ENCODE measurements around the gene ADGRL3. TPM values are rescaled to one million over a fixed set of nuclear protein-coding genes. Genes with fewer than 3 reads are reported as not detected.
"Not testable (repeated sequence)": the region's sequence is repeated elsewhere in the genome, so short reads cannot be mapped to it uniquely, and the experiment has no call there.

The ADGRL3 gene
- total RNA-seq, 1 donor from 2014 or later, result 31.3 TPM

DNA sequence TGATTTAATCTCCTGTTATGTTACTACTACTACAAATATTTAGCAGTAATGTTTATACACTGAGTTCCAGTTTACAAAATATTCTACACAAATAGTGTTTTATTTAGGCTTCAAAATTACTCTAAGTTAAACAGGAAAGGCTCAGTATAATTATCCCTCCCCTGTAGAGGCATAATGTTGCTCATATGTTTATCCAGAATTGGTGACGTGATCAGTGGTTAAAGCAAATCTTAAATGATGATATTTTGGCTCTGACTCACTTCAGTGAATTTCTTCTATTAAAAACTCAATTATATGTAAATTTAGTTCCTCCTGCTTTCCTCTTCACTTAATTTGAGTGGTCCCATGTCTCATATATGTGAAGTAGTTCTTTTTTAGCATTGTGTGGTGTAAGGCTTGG, 438.5 kb downstream of the ADGRL3 start:
- Histone ChIP-seq H3K9ac (ENCODE audit: low read length) (no peak overlapping the region), H3K79me2 (ENCODE audit: insufficient read depth, low read length) (no peaks in the 10 kb centered on the region), H3K36me3 (ENCODE audit: insufficient read depth, low read length) (no peaks in the 10 kb centered on the region), H3K4me1 (ENCODE audit: insufficient read depth, low read length) (peaks cover 4% of the 10 kb centered on the region), H3K4me2 (ENCODE audit: low read length) (no peak overlapping the region), H3K27ac (ENCODE audit: low read depth, low read length) (peak overlapping the region; percentile 21), H3K4me3 (ENCODE audit: insufficient read depth, low read depth, low read length) (no peak overlapping the region), H3K9me3 (ENCODE audit: insufficient read depth, low read depth, low read length) (no peaks in the 10 kb centered on the region), H2AFZ (ENCODE audit: low read depth, low read length) (no peak overlapping the region), H3K27me3 (ENCODE audit: insufficient read depth, low read length) (no peaks in the 10 kb centered on the region), H4K20me1 (ENCODE audit: insufficient read depth, low read length) (no peaks in the 10 kb centered on the region)
- H3K27me3 Mint-ChIP-seq (ENCODE audit: low read depth, unreplicated experiment), result no peaks in the 10 kb centered on the region
- FAIRE-seq (no peak), DNase-seq (ENCODE audit: low read depth) (peak; percentile 66)
- TF ChIP-seq EZH2 (IDR thresholded peaks at IDR 0.05; ENCODE audit: insufficient read depth, low read length), result no peak
- TF ChIP-seq, protein P1, sequence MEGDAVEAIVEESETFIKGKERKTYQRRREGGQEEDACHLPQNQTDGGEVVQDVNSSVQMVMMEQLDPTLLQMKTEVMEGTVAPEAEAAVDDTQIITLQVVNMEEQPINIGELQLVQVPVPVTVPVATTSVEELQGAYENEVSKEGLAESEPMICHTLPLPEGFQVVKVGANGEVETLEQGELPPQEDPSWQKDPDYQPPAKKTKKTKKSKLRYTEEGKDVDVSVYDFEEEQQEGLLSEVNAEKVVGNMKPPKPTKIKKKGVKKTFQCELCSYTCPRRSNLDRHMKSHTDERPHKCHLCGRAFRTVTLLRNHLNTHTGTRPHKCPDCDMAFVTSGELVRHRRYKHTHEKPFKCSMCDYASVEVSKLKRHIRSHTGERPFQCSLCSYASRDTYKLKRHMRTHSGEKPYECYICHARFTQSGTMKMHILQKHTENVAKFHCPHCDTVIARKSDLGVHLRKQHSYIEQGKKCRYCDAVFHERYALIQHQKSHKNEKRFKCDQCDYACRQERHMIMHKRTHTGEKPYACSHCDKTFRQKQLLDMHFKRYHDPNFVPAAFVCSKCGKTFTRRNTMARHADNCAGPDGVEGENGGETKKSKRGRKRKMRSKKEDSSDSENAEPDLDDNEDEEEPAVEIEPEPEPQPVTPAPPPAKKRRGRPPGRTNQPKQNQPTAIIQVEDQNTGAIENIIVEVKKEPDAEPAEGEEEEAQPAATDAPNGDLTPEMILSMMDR (IDR thresholded peaks at IDR 0.05; ENCODE audit: insufficient read depth, low read depth, low read length), result no peak
- no peak overlapping the region for H3K4me3 Mint-ChIP-seq (ENCODE audit: unreplicated experiment)
- no peaks in the 10 kb centered on the region for H3K36me3 Mint-ChIP-seq (ENCODE audit: low read depth, unreplicated experiment)
- no peaks in the 10 kb centered on the region for H3K4me1 Mint-ChIP-seq (ENCODE audit: low read depth, unreplicated experiment)
- no peaks in the 10 kb centered on the region for H3K9me3 Mint-ChIP-seq (ENCODE audit: unreplicated experiment)
- no peak overlapping the region for H3K27ac Mint-ChIP-seq (ENCODE audit: unreplicated experiment)

DNA sequence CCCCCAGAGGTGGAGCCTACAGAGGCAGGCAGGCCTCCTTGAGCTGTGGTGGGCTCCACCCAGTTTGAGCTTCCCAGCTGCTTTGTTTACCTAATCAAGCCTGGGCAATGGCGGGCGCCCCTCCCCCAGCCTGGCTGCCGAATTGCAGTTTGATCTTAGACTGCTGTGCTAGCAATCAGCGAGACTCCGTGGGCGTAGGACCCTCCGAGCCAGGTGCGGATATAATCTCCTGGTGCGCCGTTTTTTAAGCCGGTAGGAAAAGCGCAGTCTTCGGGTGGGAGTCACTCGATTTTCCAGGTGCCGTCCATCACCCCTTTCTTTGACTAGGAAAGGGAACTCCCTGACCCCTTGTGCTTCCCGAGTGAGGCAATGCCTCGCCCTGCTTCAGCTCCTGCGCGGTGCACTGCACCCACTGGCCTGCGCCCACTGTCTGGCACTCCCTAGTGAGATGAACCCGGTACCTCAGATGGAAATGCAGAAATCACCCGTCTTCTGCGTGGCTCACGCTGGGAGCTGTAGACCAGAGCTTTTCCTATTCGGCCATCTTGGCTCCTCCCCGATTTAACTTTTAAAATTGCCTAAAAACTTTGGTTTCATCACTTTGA, 446.7 kb downstream of the ADGRL3 start:
- H3K79me2 ChIP-seq (ENCODE audit: insufficient read depth, low read length); H3K4me1 Mint-ChIP-seq (ENCODE audit: low read depth, unreplicated experiment); H4K20me1 ChIP-seq (ENCODE audit: insufficient read depth, low read length); H3K9me3 Mint-ChIP-seq (ENCODE audit: unreplicated experiment); FAIRE-seq; H3K27ac Mint-ChIP-seq (ENCODE audit: unreplicated experiment); DNase-seq (ENCODE audit: low read depth); H3K9ac ChIP-seq (ENCODE audit: low read length); H2AFZ ChIP-seq (ENCODE audit: low read depth, low read length); H3K4me2 ChIP-seq (ENCODE audit: low read length); H3K36me3 ChIP-seq (ENCODE audit: insufficient read depth, low read length); H3K4me3 ChIP-seq (ENCODE audit: insufficient read depth, low read depth, low read length); H3K27me3 Mint-ChIP-seq (ENCODE audit: low read depth, unreplicated experiment); H3K27me3 ChIP-seq (ENCODE audit: insufficient read depth, low read length); H3K9me3 ChIP-seq (ENCODE audit: insufficient read depth, low read depth, low read length); H3K27ac ChIP-seq (ENCODE audit: low read depth, low read length); H3K36me3 Mint-ChIP-seq (ENCODE audit: low read depth, unreplicated experiment); H3K4me1 ChIP-seq (ENCODE audit: insufficient read depth, low read length); H3K4me3 Mint-ChIP-seq (ENCODE audit: unreplicated experiment): not testable (repeated sequence)

DNA sequence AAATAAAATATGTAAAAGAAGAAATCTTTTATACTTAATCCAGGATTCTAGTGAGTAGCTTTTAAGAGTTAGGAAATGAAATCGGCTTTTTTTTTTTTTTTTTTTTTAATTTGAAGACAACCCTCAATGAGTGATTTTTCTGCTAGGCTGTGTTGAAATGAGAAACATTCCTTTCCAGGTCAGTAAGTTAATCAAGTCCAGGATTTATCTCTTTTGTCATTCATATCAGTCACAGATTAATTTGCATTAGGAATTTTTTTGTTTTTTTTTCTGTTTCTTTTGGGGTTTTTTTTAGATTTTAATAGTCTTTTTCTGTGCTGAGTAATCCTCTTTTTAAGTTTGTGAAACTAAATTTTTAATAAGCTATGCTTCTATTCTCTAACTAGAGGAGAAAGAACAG, 448.1 kb downstream of the ADGRL3 start:
- Mint-ChIP-seq H3K27ac (ENCODE audit: unreplicated experiment) (no peak overlapping the region), H3K27me3 (ENCODE audit: low read depth, unreplicated experiment) (no peaks in the 10 kb centered on the region), H3K36me3 (ENCODE audit: low read depth, unreplicated experiment) (peaks cover 3% of the 10 kb centered on the region), H3K4me1 (ENCODE audit: low read depth, unreplicated experiment) (no peaks in the 10 kb centered on the region), H3K9me3 (ENCODE audit: unreplicated experiment) (no peaks in the 10 kb centered on the region), H3K4me3 (ENCODE audit: unreplicated experiment) (no peak overlapping the region)
- Histone ChIP-seq H3K36me3 (ENCODE audit: insufficient read depth, low read length) (no peaks in the 10 kb centered on the region), H3K27ac (ENCODE audit: low read depth, low read length) (no peak overlapping the region), H3K79me2 (ENCODE audit: insufficient read depth, low read length) (no peaks in the 10 kb centered on the region), H3K4me2 (ENCODE audit: low read length) (no peak overlapping the region), H2AFZ (ENCODE audit: low read depth, low read length) (no peak overlapping the region), H3K4me3 (ENCODE audit: insufficient read depth, low read depth, low read length) (no peak overlapping the region), H3K9ac (ENCODE audit: low read length) (no peak overlapping the region), H3K27me3 (ENCODE audit: insufficient read depth, low read length) (no peaks in the 10 kb centered on the region), H3K9me3 (ENCODE audit: insufficient read depth, low read depth, low read length) (no peaks in the 10 kb centered on the region), H4K20me1 (ENCODE audit: insufficient read depth, low read length) (no peaks in the 10 kb centered on the region), H3K4me1 (ENCODE audit: insufficient read depth, low read length) (no peaks in the 10 kb centered on the region)
- no peak for FAIRE-seq
- DNase-seq (ENCODE audit: low read depth), result peak; percentile 10
- TF ChIP-seq, protein P1 (IDR thresholded peaks at IDR 0.05; ENCODE audit: insufficient read depth, low read depth, low read length), result no peak
- TF ChIP-seq EZH2 (IDR thresholded peaks at IDR 0.05; ENCODE audit: insufficient read depth, low read length), result no peak
